ENCODE results near the gene LARGE2. TPM values are rescaled to one million over a fixed set of nuclear protein-coding genes. Genes with fewer than 3 reads are reported as not detected.
"Not testable (repeated sequence)": the region's sequence is repeated elsewhere in the genome, so short reads cannot be mapped to it uniquely, and the experiment has no call there.

The LARGE2 gene
- total RNA-seq, 1 donor from 2014 or later = 39.4 TPM

DNA sequence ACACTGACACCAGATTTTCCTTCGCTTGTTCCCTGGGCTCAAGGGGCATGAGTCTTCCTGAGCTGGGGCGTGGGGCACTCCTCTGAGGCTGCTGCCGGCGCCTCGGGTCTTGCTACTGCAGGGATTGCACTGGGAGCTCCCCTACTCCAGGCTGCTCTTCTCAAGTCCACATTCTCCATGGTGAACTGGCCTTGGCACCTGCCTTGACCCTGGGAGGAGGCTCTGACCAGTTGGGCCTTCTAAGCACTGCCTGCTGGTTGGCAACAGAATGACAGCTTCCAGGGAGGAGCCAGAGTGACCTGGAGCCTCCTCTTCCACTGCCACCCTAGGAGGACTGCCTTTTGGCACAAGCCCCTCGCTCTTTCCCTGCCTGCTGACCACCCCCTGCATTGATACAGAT, 24.9 kb upstream of the LARGE2 start:
- no peaks in the 10 kb centered on the region for H3K36me3 Mint-ChIP-seq (ENCODE audit: insufficient read depth)
- H3K27ac Mint-ChIP-seq = no peak overlapping the region
- H3K4me3 Mint-ChIP-seq (ENCODE audit: low read depth) = no peak overlapping the region
- no peaks in the 10 kb centered on the region for H3K27me3 Mint-ChIP-seq
- DNase-seq (ENCODE audit: low spot score, unreplicated experiment) = no peak
- no peaks in the 10 kb centered on the region for H3K9me3 Mint-ChIP-seq (ENCODE audit: low read depth)
- TF ChIP-seq, protein P1, sequence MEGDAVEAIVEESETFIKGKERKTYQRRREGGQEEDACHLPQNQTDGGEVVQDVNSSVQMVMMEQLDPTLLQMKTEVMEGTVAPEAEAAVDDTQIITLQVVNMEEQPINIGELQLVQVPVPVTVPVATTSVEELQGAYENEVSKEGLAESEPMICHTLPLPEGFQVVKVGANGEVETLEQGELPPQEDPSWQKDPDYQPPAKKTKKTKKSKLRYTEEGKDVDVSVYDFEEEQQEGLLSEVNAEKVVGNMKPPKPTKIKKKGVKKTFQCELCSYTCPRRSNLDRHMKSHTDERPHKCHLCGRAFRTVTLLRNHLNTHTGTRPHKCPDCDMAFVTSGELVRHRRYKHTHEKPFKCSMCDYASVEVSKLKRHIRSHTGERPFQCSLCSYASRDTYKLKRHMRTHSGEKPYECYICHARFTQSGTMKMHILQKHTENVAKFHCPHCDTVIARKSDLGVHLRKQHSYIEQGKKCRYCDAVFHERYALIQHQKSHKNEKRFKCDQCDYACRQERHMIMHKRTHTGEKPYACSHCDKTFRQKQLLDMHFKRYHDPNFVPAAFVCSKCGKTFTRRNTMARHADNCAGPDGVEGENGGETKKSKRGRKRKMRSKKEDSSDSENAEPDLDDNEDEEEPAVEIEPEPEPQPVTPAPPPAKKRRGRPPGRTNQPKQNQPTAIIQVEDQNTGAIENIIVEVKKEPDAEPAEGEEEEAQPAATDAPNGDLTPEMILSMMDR (IDR thresholded peaks at IDR 0.05; ENCODE audit: unreplicated experiment) = no peak
- H3K4me1 Mint-ChIP-seq (ENCODE audit: low read depth) = peaks cover 32% of the 10 kb centered on the region

DNA sequence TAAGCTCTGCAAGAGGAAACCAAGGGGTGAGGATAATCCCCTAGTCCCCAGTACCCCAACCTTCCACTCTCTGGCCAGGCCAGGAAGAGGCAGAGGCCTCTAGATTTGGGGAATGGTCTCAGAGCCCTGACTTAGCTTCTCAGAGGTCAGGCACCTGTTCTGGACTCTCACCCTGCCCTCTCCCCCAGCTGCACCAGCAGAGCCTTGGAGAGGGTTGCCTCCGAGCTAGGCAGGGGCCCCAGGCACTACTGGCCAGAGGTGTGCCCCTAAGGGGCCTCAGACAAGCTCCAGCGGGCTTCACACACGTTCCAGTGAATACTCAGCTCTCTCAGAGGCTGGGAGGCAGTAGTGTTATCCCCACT, 23.4 kb upstream of the LARGE2 start:
- H3K27me3 Mint-ChIP-seq = no peaks in the 10 kb centered on the region
- H3K4me1 Mint-ChIP-seq (ENCODE audit: low read depth) = peaks cover 19% of the 10 kb centered on the region
- DNase-seq (ENCODE audit: low spot score, unreplicated experiment) = no peak

DNA sequence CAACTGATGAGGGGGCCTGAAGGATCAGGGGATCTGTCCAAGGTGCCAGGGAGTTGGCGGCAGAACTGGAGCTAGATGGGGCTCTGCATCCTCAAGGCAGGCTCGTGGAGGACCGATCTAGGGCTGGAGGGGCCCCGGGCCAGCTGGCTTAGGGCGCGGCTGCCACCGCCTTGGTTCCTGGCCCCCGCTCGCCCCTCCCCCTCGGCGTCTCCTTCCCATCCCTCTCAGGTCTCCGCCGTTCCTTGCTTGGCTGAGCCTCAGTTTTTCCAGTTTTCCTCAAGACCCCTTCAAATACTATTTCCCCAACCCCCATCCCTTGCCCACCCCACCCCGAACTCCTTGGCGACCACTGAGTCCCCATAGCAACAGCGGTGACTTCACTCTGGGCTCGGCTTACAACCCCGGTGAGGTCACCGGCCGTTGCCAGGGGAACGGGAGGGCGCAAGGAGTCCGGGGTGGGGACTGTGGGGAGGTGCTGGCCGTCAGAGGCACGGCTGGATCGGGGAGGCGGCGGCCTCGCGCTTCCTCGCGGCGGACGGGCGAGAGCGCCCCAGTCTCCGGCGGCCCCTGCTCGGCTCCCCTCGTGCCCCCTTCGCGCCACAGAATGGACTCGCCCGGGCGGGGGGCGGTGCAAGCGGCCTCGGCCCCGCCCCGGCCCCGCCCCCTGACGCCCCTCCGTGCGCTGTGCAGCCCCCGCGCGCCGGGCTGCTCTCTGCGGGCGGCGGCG, 22.8 kb upstream of the LARGE2 start:
- peak overlapping the region; percentile 88 for H3K27ac Mint-ChIP-seq
- H3K9me3 Mint-ChIP-seq (ENCODE audit: low read depth) = no peaks in the 10 kb centered on the region
- H3K27me3 Mint-ChIP-seq = no peaks in the 10 kb centered on the region
- H3K4me1 Mint-ChIP-seq (ENCODE audit: low read depth) = peaks cover 19% of the 10 kb centered on the region
- TF ChIP-seq, protein P1 (IDR thresholded peaks at IDR 0.05; ENCODE audit: unreplicated experiment) = no peak
- H3K36me3 Mint-ChIP-seq (ENCODE audit: insufficient read depth) = peaks cover 2% of the 10 kb centered on the region
- DNase-seq (ENCODE audit: low spot score, unreplicated experiment) = peak; percentile 81
- H3K4me3 Mint-ChIP-seq (ENCODE audit: low read depth) = peak overlapping the region; percentile 70

More for the DNA sequence above, 23.4 kb upstream of the LARGE2 start:
- Mint-ChIP-seq H3K9me3 (ENCODE audit: low read depth) (no peaks in the 10 kb centered on the region), H3K36me3 (ENCODE audit: insufficient read depth) (no peaks in the 10 kb centered on the region), H3K4me3 (ENCODE audit: low read depth) (peak overlapping the region; percentile 70), H3K27ac (peak overlapping the region; percentile 88)
- TF ChIP-seq, protein P1 (IDR thresholded peaks at IDR 0.05; ENCODE audit: unreplicated experiment) = no peak

DNA sequence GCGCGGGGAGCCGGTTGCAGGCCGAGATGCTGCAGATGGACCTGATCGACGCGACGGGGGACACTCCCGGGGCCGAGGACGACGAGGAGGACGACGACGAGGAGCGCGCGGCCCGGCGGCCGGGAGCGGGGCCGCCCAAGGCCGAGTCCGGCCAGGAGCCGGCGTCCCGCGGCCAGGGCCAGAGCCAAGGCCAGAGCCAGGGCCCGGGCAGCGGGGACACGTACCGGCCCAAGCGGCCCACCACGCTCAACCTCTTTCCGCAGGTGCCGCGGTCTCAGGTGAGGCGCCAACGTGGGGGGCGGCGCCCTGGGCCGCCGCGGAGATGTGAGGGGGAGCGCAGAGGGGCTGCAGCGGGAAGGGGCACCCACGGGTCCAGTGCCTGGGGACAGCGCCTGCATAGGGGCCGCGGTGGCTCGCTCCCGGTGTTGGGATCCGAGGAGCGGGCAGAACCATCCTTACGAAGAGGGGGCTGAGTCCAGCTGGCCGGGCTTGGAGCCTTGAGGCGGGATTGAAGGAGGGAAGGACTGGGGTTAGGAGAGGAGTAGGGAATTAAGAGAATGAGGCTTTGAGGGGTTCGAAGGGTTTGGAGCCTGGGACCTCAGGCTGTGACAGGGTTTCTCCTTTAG, 22.2 kb upstream of the LARGE2 start:
- Mint-ChIP-seq H3K27ac (peak overlapping the region; percentile 90), H3K4me1 (ENCODE audit: low read depth) (peaks cover 15% of the 10 kb centered on the region), H3K4me3 (ENCODE audit: low read depth) (peak overlapping the region; percentile 77)
- not testable (repeated sequence) for H3K9me3 Mint-ChIP-seq (ENCODE audit: low read depth); H3K36me3 Mint-ChIP-seq (ENCODE audit: insufficient read depth); DNase-seq (ENCODE audit: low spot score, unreplicated experiment); H3K27me3 Mint-ChIP-seq

DNA sequence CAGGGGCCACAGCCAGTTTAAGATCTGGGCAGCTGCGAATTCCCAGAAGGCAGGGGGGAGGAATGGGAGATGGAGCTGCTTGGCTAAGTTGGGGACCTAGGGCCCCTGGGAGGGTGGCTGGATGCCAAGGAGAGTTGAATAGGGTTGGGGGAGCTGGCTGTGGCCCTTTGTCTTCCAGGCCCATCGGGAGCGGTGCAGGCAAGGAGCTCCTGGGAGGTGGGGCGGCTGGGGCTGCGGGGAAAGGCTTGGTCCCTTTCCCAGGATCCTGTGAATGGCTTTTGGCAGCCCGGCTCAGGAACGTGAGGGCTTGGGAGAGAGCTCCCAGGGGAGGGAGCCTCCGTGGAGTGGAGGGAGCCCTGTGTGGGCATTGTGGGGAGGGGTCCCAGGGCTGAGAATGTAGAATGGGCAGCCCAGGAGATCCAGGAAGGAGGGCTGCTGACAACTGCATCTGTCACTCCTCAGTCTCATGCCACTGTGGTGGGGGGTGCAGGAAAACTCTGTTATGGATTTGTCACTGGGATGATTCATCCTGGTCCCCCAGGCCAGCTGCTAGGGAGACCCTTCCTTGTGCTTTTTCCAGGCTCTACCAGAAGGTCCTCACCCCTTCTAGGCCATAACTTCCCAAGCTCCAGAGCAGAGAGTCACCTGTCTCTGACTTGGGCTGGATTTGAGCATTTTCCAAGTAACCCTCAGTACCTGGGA, 21.4 kb upstream of the LARGE2 start:
- no peaks in the 10 kb centered on the region for H3K27me3 Mint-ChIP-seq
- no peaks in the 10 kb centered on the region for H3K9me3 Mint-ChIP-seq (ENCODE audit: low read depth)
- no peak for DNase-seq (ENCODE audit: low spot score, unreplicated experiment)
- peaks cover 12% of the 10 kb centered on the region for H3K4me1 Mint-ChIP-seq (ENCODE audit: low read depth)
- H3K27ac Mint-ChIP-seq = peak overlapping the region; percentile 90
- TF ChIP-seq, protein P1 (IDR thresholded peaks at IDR 0.05; ENCODE audit: unreplicated experiment) = no peak
- peaks cover 5% of the 10 kb centered on the region for H3K36me3 Mint-ChIP-seq (ENCODE audit: insufficient read depth)
- peak overlapping the region; percentile 77 for H3K4me3 Mint-ChIP-seq (ENCODE audit: low read depth)

Measured in progenitor cell of endocrine pancreas (in vitro differentiated cells).